Large intestine (tissue), 3 donors: ENCODE data around the gene KHK. TPM values are rescaled to one million over a fixed set of nuclear protein-coding genes. Genes with fewer than 3 reads are reported as not detected.

Experiments used
- DNase-seq, 2 donors: peaks; one replicate each; pipeline versions ENCODE4 v3.0.0 to v3.0.0-alpha.2; 2013
- H3K27ac ChIP-seq: one replicate; pipeline ENCODE4 v1.5.1; 2013; ENCODE audit warnings: low read length
- H3K27me3 ChIP-seq: 2 replicates; pipeline ENCODE4 v1.6.1; 2013; ENCODE audit warnings: low read length; ENCODE audit not compliant: control insufficient read depth, insufficient read depth
- H3K36me3 ChIP-seq: 2 replicates; pipeline ENCODE4 v1.6.1; 2013; ENCODE audit warnings: low read length; ENCODE audit not compliant: control insufficient read depth, insufficient read depth
- H3K4me1 ChIP-seq: one replicate; pipeline ENCODE4 v1.6.1; 2013; ENCODE audit warnings: low read length; ENCODE audit not compliant: control insufficient read depth, insufficient read depth
- H3K4me3 ChIP-seq: one replicate; pipeline ENCODE4 v1.5.1; 2013; ENCODE audit warnings: low read length
- H3K9me3 ChIP-seq: one replicate; pipeline ENCODE4 v1.6.1; 2013; ENCODE audit warnings: mild to moderate bottlenecking, low read depth, low read length, moderate library complexity; ENCODE audit not compliant: control insufficient read depth
- WGBS: methylation state at CpG from one replicate; pipeline ENCODE4 v1.1.5; 2013; ENCODE audit warnings: low lambda C conversion rate; ENCODE audit not compliant: insufficient coverage; 5-methylcytosine and 5-hydroxymethylcytosine counted together
- polyA plus RNA-seq: library from polyadenylated mRNA; unstranded; fragments of 120-200 nt; gene quantifications from one replicate; pipeline ENCODE4 v1.2.1, GENCODE V29; 2013

KHK gene
- polyA plus RNA-seq, 1 donor = 232 TPM

- H3K9me3 ChIP-seq = no peaks in the 10 kb centered on the region
- no peaks in the 10 kb centered on the region for H3K27me3 ChIP-seq
- WGBS = no CpG with 5 or more reads among the region's 10 CpGs
Observed at GRCh38 chr2:27058210-27058609, 28.4 kb upstream of the KHK start.

GRCh38 chr2:27059141-27059820 lies 27.3 kb upstream of the KHK start:
- Histone ChIP-seq H3K9me3 (no peaks in the 10 kb centered on the region), H3K36me3 (peaks cover 45% of the 10 kb centered on the region), H3K27ac (no peak overlapping the region), H3K4me1 (no peaks in the 10 kb centered on the region), H3K27me3 (no peaks in the 10 kb centered on the region), H3K4me3 (no peak overlapping the region)
- no peak for DNase-seq
- WGBS = no CpG with 5 or more reads among the region's 15 CpGs

More at GRCh38 chr2:27058210-27058609, 28.4 kb upstream of the KHK start:
- H3K4me3 ChIP-seq = no peak overlapping the region
- H3K36me3 ChIP-seq = peaks cover 55% of the 10 kb centered on the region
- H3K27ac ChIP-seq = no peak overlapping the region
- H3K4me1 ChIP-seq = no peaks in the 10 kb centered on the region
- DNase-seq = no peak

GRCh38 chr2:27060323-27060722 lies 26.2 kb upstream of the KHK start:
- Histone ChIP-seq H3K27me3 (no peaks in the 10 kb centered on the region), H3K36me3 (peaks cover 38% of the 10 kb centered on the region), H3K4me1 (no peaks in the 10 kb centered on the region), H3K27ac (no peak overlapping the region), H3K9me3 (no peaks in the 10 kb centered on the region), H3K4me3 (no peak overlapping the region)
- WGBS = no CpG with 5 or more reads among the region's 3 CpGs
- DNase-seq = no peak

- WGBS = no CpG with 5 or more reads among the region's 3 CpGs
- Histone ChIP-seq H3K36me3 (peaks cover 43% of the 10 kb centered on the region), H3K4me1 (peaks cover 8% of the 10 kb centered on the region)
Observed at GRCh38 chr2:27065128-27065527, 21.4 kb upstream of the KHK start.

GRCh38 chr2:27067385-27067784 lies 19.2 kb upstream of the KHK start:
- WGBS = no CpG with 5 or more reads among the region's 5 CpGs

More at GRCh38 chr2:27065128-27065527, 21.4 kb upstream of the KHK start:
- DNase-seq = no peak
- no peak overlapping the region for H3K4me3 ChIP-seq
- no peak overlapping the region for H3K27ac ChIP-seq
- no peaks in the 10 kb centered on the region for H3K27me3 ChIP-seq
- H3K9me3 ChIP-seq = no peaks in the 10 kb centered on the region

GRCh38 chr2:27069436-27069835 lies 17.1 kb upstream of the KHK start:
- no peak overlapping the region for H3K27ac ChIP-seq
- H3K36me3 ChIP-seq = peaks cover 41% of the 10 kb centered on the region
- H3K4me3 ChIP-seq = no peak overlapping the region
- H3K27me3 ChIP-seq = no peaks in the 10 kb centered on the region
- peaks cover 27% of the 10 kb centered on the region for H3K4me1 ChIP-seq
- DNase-seq = no peak
- no peaks in the 10 kb centered on the region for H3K9me3 ChIP-seq
- WGBS = no CpG with 5 or more reads among the region's 6 CpGs

More at GRCh38 chr2:27067385-27067784, 19.2 kb upstream of the KHK start:
- peaks cover 41% of the 10 kb centered on the region for H3K36me3 ChIP-seq
- H3K4me3 ChIP-seq = no peak overlapping the region
- H3K9me3 ChIP-seq = no peaks in the 10 kb centered on the region
- DNase-seq = no peak
- no peak overlapping the region for H3K27ac ChIP-seq
- H3K4me1 ChIP-seq = peaks cover 18% of the 10 kb centered on the region
- H3K27me3 ChIP-seq = no peaks in the 10 kb centered on the region

- Histone ChIP-seq H3K4me3 (peak overlapping the region; percentile 94), H3K4me1 (peaks cover 27% of the 10 kb centered on the region), H3K36me3 (peaks cover 41% of the 10 kb centered on the region), H3K27ac (no peak overlapping the region), H3K27me3 (no peaks in the 10 kb centered on the region), H3K9me3 (no peaks in the 10 kb centered on the region)
- DNase-seq = no peak
- WGBS = no CpG with 5 or more reads among the region's 8 CpGs
Observed at GRCh38 chr2:27069961-27070618, 16.5 kb upstream of the KHK start.

GRCh38 chr2:27070653-27071276 lies 15.8 kb upstream of the KHK start:
- H3K27ac ChIP-seq = peak overlapping the region; percentile 93
- H3K4me1 ChIP-seq = peaks cover 27% of the 10 kb centered on the region
- H3K36me3 ChIP-seq = peaks cover 35% of the 10 kb centered on the region
- no peak for DNase-seq
- H3K4me3 ChIP-seq = peak overlapping the region; percentile 94
- WGBS = no CpG with 5 or more reads among the region's 11 CpGs
- no peaks in the 10 kb centered on the region for H3K27me3 ChIP-seq
- no peaks in the 10 kb centered on the region for H3K9me3 ChIP-seq

- peak; percentile 94 to 96 for DNase-seq
- Histone ChIP-seq H3K4me3 (peak within 1 kb of the TSS; percentile 94), H3K27ac (peak within 1 kb of the TSS; percentile 94), H3K4me1 (peaks cover 27% of the 10 kb centered on the region), H3K36me3 (peaks cover 32% of the 10 kb centered on the region), H3K9me3 (no peaks in the 10 kb centered on the region), H3K27me3 (no peaks in the 10 kb centered on the region)
- no CpG with 5 or more reads among the region's 86 CpGs for WGBS
Observed at GRCh38 chr2:27071277-27071989, 15.1 kb upstream of the KHK start, which contains the start of gene OST4. OST4 (minus strand) TSS chr2:27071654.
